AG04449 (cell line): Measurements from ENCODE around the gene CCAR1.
"Not testable (repeated sequence)": the region's sequence is repeated elsewhere in the genome, so short reads cannot be mapped to it uniquely, and the experiment has no call there.

Experiments
- CTCF ChIA-PET: fragments of 350-600 bp; formaldehyde crosslinking; extraction: SDS; loops from one replicate; lab custom pipeline; 2021; ENCODE audit warnings: antibody characterized with exemption; lab: Yijun Ruan, JAX
- POLR2A ChIA-PET: fragments of 400-600, 350-600 bp; formaldehyde crosslinking; extraction: SDS; loops from one replicate; lab custom pipeline; 2020; ENCODE audit warnings: antibody characterized with exemption, inconsistent platforms; lab: Yijun Ruan, JAX
- DNase-seq: peaks from one replicate; pipeline ENCODE4 v3.0.0-alpha.2; 2010; ENCODE audit warnings: low read depth, low spot score
- H3K4me3 ChIP-seq: 2 replicates; pipeline ENCODE4 v1.5.1; 2011; ENCODE audit warnings: low read depth, mild to moderate bottlenecking, control low read depth, low read length
- TF ChIP-seq, protein P1 (sequence below): IDR thresholded peaks from one replicate; pipeline ENCODE4 v1.5.1; 2011; ENCODE audit warnings: mild to moderate bottlenecking, moderate library complexity, low read length, control low read depth, inconsistent platforms; ENCODE audit not compliant: insufficient read depth; ENCODE audit errors: missing control alignments

The CCAR1 gene

GRCh38 chr10:68828833-68829232, 107.8 kb downstream of the CCAR1 start:
- no peak overlapping the region; the same call in 1 of the 2 replicates for H3K4me3 ChIP-seq
- ChIA-PET POLR2A (interaction anchor here (0.6 kb wide), 1 partner anchor 79 kb away, joined by 5 read pairs; no protein-coding TSS in a partner anchor), CTCF (interaction anchor here (0.6 to 1.1 kb wide), 3 partner anchors 18 to 35 kb away, joined by 3 read pairs; no protein-coding TSS in a partner anchor)
- no peak for DNase-seq
- TF ChIP-seq, protein P1, sequence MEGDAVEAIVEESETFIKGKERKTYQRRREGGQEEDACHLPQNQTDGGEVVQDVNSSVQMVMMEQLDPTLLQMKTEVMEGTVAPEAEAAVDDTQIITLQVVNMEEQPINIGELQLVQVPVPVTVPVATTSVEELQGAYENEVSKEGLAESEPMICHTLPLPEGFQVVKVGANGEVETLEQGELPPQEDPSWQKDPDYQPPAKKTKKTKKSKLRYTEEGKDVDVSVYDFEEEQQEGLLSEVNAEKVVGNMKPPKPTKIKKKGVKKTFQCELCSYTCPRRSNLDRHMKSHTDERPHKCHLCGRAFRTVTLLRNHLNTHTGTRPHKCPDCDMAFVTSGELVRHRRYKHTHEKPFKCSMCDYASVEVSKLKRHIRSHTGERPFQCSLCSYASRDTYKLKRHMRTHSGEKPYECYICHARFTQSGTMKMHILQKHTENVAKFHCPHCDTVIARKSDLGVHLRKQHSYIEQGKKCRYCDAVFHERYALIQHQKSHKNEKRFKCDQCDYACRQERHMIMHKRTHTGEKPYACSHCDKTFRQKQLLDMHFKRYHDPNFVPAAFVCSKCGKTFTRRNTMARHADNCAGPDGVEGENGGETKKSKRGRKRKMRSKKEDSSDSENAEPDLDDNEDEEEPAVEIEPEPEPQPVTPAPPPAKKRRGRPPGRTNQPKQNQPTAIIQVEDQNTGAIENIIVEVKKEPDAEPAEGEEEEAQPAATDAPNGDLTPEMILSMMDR, result no peak

DNA sequence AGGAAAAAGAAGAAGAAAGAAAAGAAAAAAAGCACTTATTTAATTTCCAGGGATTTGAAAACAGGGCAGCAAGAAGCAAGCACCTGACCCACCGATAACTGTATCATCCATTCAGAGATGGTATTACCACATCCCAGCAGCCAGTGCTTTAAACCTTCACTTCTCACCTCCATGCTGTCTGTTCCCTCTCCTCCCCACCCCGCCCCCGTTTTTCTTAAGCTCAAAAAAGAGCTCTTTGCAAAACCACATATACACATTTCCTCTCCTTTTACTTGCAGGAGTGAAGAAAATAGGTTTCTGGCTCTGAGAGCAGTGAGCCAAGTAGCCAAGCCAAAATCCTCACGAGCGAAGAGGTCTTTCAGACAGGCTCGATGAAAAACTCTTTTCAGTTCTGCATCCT, 108.5 kb downstream of the CCAR1 start:
- no peak for DNase-seq
- TF ChIP-seq, protein P1, result no peak
- CTCF ChIA-PET, result no interaction called here
- POLR2A ChIA-PET, result interaction anchor here (0.6 kb wide), 1 partner anchor 67 kb away, joined by 3 read pairs; no protein-coding TSS in a partner anchor
- no peak overlapping the region for H3K4me3 ChIP-seq

- CTCF ChIA-PET, result no interaction called here
- no peak overlapping the region for H3K4me3 ChIP-seq
- POLR2A ChIA-PET, result interaction anchor here (0.6 kb wide), 1 partner anchor 66 kb away, joined by 3 read pairs; no protein-coding TSS in a partner anchor
- TF ChIP-seq, protein P1, result no peak
- DNase-seq, result no peak
These were observed 108.9 kb downstream of the CCAR1 start for GRCh38 chr10:68829952-68830351.

GRCh38 chr10:68831961-68832455, 111.0 kb downstream of the CCAR1 start:
- ChIA-PET CTCF (no interaction called here), POLR2A (no interaction called here)
- TF ChIP-seq, protein P1, result no peak
- no peak overlapping the region for H3K4me3 ChIP-seq
- no peak for DNase-seq

DNA sequence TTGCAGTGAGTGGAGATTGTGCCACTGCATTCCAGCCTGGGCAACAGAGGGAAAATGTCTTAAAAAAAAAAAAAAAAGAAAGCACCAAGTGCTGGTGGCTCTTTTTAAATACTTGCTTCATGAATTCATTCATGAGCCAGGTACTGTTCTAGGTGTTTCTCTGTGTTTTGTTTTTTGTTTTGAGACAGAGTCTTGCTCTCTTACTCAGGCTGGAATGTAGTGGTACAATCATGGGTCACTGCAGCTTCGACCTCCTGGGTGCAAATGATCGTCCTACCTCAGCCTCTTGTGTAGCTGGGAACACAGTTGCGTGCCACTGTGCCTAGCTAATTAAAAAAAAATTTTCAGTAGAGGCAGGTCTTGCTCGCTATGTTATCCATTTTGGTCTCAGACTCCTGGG, 111.6 kb downstream of the CCAR1 start:
- ChIA-PET CTCF (no interaction called here), POLR2A (no interaction called here)

DNA sequence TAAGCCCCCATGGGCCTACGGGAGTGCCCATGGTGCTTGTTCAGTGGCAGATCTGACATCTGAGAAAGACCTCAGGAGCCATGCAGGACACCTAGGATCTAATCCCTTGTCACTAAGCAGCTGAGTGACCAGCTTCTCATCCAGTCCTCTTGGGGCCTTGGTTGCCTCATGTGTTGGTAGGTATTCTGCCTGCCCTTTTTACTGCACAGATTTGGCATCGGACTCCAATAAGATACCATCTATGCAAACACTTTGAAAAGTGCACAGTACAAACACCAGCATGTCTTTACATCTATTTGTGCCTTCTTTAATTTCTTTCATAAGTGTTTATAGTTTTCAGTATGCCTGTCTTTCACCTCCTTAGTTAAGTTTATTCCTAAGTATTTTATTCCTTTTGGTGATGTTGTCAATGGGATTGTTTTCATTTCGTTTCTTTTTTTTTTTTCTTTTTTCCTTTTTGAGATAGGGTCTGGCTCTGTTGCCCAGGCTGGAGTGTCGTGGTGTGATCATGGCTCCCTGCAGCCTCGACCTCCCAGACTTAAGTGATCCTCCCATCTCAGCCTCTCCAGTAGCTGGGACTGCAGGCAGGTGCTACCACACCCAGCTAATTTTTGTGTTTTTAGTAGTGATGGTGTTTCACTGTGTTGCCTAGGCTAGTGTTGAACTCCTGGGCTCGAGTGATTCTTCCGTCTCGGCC, 116.7 kb downstream of the CCAR1 start:
- DNase-seq, result no peak
- POLR2A ChIA-PET, result no interaction called here
- no peak overlapping the region for H3K4me3 ChIP-seq
- CTCF ChIA-PET, result no interaction called here
- TF ChIP-seq, protein P1, result no peak

More for the DNA sequence above, 111.6 kb downstream of the CCAR1 start:
- no peak for DNase-seq
- H3K4me3 ChIP-seq, result no peak overlapping the region
- TF ChIP-seq, protein P1, result no peak

- DNase-seq, CTCF ChIA-PET, H3K4me3 ChIP-seq, POLR2A ChIA-PET: not testable (repeated sequence)
These were observed 119.6 kb downstream of the CCAR1 start for GRCh38 chr10:68840650-68841049.
